ENCODE measurements around the gene KLF11.

KLF11 gene

DNA sequence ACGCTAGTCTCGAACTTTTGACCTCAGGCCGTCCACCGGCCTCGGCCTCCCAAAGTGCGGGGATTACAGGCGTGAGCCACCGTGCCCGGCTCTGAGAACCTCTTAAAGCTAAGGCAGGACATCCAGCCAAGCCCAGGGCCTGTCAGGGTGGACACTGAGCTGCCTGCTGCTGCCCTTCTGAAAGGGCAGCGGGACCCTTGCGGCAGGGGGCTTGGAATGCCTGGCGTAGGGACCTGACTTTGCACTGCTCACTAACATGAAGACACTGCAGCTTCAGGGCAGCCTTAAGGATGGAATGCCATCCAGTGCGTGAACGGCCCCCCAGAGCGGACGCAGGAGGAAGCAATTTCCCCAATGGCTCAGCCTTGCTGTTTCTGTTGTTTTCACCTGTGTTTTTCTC is 27.8 kb downstream of the KLF11 start:
- DNase-seq: no peak

- DNase-seq: no peak
Measured at GRCh38 chr2:10071595-10071994, 28.2 kb downstream of the KLF11 start.

DNA sequence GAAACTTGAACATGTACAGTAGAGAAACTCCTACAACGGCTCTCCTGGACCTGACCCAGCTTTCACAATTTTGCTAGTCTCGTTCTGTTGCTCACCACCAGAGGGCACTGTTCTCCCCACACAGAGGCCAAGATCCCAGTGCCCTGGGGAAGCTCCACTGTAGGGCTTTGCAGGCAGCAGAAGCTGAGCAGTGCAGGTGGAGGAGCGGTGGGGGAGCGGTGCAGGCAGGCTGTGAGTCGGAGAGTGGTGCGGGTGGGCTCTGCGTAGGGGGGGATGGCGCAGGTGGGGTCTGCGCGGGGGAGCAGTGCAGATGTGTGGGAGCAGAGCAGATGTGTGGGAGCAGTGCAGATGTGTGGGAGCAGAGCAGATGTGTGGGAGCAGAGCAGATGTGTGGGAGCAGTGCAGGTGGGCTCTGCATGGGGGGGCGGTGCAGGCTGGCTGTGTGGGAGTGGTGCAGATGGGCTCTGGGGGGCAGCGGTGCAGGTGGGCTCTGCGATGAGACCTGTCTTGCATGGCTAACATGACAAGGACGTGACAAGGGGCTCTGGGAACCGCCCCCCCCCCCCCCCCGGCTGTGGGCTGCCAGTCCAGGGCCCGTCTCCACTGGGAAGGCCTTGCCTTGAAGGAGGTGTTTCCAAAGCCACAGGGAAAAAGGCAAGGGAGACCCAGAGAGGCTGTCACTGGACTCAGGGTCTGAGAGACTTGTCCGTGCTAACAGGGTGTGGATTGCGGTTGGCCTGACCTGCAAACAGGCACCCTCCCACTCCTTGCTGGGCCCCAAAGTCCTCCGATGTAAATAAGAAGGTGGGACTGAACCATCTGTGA is 29.5 kb downstream of the KLF11 start:
- peak; percentile 77 for DNase-seq

DNA sequence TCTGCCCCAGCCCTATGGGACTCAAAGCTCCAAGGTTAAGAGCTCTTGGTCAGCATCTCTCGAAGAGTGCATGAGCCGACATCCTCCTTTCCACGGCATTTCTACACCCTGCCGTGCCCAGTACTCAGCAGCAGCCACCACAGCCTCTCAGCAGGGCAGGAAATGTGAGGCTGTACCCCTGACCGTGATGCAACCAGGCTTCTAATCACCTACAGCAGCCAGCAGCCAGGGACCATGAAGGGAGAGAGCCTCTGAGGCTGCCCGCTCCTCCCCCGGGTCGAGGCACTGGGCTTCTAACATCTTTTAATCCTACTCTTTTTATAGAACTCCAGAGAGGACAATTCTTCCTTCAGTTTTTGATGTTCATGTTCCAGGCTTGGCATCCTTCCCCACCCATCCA is 30.4 kb downstream of the KLF11 start:
- no peak for DNase-seq

GRCh38 chr2:10075101-10075500 is 31.8 kb downstream of the KLF11 start:
- no peak for DNase-seq

GRCh38 chr2:10075571-10076209 is 32.3 kb downstream of the KLF11 start:
- DNase-seq: no peak

DNA sequence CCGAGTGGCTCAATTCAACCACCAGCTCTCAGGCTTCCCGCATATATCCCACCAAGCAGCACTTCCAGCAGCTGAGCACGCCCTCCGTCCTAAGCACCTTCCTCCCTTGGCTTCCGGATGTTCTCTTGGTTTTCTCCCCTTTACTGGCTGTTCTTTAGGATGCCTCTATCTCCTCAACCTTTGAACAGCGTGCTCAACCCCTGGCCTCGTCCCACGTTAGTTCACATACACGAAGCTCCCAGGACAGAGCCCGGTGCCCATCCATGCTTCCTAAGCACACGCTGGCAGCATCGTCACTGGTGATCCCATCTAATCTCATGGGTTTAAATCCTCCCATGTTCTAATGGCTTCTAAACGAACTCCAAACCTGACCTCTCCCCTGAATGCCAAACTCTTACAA is 33.2 kb downstream of the KLF11 start:
- no peak for DNase-seq

DNA sequence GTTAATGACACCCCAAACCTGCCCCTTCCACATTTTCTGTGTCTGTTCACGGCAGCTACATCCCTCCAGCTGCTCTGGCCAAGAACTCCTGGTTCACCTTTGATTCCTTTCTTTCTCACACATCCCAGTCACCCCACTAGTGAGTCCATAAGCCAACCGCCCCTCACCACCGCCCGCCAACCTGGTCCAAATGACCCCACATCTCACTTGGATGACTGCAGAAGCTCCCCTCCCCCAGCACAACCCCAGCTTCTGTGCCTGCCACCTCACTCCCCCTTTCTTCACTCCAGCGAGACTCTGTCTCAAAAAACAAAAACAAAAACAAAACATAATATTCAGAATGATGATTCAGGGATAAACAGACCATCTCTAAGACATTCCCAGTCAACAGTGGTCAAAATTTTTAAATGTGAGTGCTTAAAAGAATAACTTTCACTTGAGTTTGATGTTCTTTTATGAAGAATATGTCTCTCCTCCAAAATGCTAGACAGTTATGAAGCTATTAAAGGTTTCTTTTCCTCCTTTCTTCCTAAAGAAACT is 33.7 kb downstream of the KLF11 start:
- no peak for DNase-seq

GRCh38 chr2:10078001-10078400 is 34.7 kb downstream of the KLF11 start:
- DNase-seq: no peak

GRCh38 chr2:10078704-10079265 is 35.4 kb downstream of the KLF11 start:
- DNase-seq: no peak

GRCh38 chr2:10079266-10079869 is 36.0 kb downstream of the KLF11 start:
- no peak for DNase-seq

DNA sequence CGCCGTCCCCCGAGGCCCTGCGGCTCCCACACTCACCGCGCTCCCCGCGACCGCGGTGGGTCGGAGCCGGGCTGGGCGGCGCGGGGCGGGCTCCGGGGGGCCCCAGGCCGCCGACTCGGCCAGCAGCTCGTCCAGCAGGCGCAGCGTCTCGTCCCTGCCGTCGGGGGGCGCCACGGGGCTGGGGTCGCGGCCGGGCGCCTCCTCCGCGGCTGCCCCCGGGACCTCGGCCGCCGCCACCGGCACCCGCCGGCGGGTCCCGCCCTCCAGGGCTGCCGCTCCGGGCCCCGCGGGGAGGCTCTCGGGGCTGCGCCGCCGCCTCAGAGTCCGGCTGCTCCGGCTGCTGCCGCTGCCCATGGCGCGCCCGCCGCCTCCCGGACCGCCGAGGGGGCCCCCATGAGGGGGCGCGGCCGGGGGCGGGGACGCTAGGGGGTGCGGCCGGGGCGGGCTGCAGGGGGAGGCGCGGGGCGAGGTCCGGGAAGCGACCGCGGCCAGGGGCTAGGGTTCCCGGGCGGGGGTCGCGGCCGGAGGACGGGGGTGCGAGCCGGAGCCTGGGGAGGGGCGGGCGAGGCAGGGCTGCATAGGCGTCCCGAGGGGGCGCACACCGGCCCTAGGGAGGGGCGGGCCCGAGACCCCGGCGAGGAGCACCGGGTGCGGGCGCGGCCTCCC is 36.7 kb downstream of the KLF11 start, which contains the start of gene CYS1:
CYS1 (minus strand) TSS at position 542 of the 666 bp plus-strand sequence; CDS start at position 354, 188 bp downstream.
- DNase-seq: no peak

- DNase-seq: no peak
Measured at GRCh38 chr2:10080536-10081304, 37.4 kb downstream of the KLF11 start.

GRCh38 chr2:10083046-10083445 is 39.7 kb downstream of the KLF11 start:
- DNase-seq: no peak

DNA sequence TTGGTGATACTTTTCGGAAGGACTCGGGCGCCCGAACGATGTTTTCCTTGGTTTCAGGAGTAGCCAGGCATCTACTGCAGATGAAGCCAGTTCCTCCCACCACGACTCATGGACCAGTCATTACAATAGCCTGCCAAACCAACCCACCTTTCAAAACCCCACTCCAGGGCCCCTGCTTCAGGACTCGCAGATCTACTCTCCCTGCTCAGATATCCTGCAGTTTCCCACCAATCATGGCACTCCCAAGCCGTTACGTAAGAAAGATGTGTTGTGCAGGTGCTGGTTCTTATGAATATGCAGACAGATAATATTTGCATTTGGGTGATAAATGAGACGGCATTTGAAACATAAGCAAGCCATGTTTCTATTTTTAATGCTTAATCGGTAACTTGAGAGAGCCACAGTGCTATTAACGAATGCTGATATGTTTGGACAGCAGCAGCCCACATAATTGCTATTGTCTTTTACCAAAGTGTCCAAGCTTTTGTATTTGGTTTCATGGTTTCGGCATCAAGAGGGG is 40.4 kb downstream of the KLF11 start:
- DNase-seq: no peak

DNA sequence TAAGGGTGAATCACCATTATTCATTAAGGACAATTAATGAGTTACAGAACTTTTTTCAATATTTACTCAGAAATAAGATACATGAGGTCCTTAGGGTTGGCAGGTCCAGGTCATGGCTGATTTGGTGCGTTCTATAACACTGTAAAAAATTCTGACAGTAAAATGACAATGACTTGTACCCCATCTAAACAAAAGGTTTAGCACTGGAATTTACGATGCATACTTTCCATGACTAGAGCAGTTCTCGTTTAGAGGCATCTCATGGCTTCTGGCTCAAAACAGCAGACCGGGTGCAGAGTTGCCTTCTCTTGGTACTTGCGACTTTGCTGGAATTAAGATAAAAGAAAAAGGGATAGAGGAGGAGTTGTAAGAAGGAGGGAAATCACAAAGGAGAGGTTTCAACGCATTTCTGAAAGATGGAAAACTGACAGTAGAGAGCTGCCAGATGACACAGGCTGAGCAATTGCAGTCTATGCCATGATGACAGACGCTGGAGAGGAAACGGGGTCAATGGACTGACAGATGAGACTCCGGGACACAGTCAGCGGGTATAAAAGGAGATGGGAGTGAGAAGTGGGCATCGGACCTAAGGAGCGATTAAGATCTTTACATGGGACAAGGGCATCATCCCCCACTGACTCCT is 41.0 kb downstream of the KLF11 start:
- no peak for DNase-seq

DNA sequence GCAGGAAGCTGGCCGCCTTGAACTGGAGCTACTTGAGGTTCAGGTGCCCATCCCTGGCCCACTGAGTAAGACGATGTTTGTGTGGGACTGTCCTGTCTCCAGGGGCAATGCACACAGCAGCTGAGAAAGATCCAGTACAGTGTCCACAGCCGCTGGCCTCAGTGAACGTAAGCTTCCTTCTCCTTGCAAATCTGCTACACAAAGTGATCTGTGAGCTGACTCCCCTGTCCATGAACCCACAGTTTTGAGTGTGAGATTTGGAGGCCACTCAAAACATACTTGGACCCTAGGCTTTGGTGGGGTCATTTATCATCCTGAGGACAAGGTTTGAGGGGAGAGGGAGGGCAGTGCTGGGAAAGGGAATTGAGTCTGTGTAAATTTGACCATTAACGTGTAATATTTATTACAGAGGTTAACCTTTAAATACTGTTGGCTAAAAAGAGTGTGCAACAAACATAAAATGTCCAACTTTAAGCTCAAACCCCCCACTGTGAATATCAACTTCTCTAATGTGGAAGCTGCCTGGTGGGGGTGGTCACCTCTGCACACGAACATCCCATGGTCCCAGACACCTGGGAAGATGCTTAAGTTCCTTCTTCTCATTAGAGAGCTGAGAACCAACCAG is 41.8 kb downstream of the KLF11 start:
- DNase-seq: no peak

DNA sequence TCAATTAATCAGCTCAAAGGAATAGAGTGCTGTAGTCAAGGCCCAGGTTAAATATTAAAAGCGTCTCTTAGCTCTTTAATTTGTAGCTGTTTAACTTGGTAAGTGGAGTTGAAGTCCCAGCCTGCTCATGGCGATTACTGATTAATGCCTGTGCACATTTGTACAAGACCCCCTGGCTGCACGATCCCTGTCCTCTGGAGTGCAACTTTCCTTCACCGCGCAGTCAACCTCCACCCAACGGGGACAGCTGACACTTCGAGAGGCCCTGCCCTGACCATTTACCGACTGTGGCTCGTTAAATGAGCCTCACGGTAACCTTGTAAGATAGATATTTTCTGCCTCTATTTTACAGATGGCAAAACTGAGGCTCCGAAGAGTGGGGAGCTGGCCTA is 42.3 kb downstream of the KLF11 start:
- DNase-seq: no peak

- no peak for DNase-seq
Measured at GRCh38 chr2:10086950-10087349, 43.6 kb downstream of the KLF11 start.

GRCh38 chr2:10087360-10087759 is 44.0 kb downstream of the KLF11 start:
- DNase-seq: no peak

Data from NCI-H1092 treated with DMSO at 0.1 percent for 48 hours (cell line).